Measurements from ENCODE around the gene NDUFV2.

- TF ChIP-seq CTCF (conservative IDR thresholded peaks at IDR 0.05; ENCODE audit: low read depth, low read length) (no peak), EZH2 (IDR thresholded peaks at IDR 0.05; ENCODE audit: low read length, unreplicated experiment) (no peak), EZH2phosphoT487 (IDR thresholded peaks at IDR 0.05; ENCODE audit: borderline replicate concordance, low read length) (no peak)
Measured at GRCh38 chr18:9081940-9082339, 20.6 kb upstream of the NDUFV2 start.
